C4-2B (cell line): ENCODE measurements around the gene PITPNC1.

Source experiments
- CTCF ChIP-seq: fragments of 450-650 bp; conservative IDR thresholded peaks from 2 replicates; pipeline ENCODE4 v1.5.1; 2017; ENCODE audit warnings: mild to moderate bottlenecking
- ZFX ChIP-seq: fragments of 450-650 bp; IDR thresholded peaks from 2 replicates; pipeline ENCODE4 v1.6.1; 2017

GRCh38 chr17:67733449-67733848, 356.4 kb downstream of the PITPNC1 start:
- TF ChIP-seq CTCF (no peak), ZFX (no peak)
